SK-N-SH treated with all-trans-retinoic acid at 6 μM for 48 hours (cell line): ENCODE data around the gene SMIM22.

Experiments
- ATAC-seq: fragments of 200-7000 bp; cut with Tn5 transposase; 3 replicates; pipeline ENCODE4 v1.9.1; 2020; ENCODE audit warnings: mild to moderate bottlenecking, moderate library complexity
- ARNTL ChIP-seq: fragments of 450-650 bp; formaldehyde crosslinking; IDR thresholded peaks from 2 replicates; pipeline ENCODE4 v1.5.0; 2020; ENCODE audit warnings: low read depth, mild to moderate bottlenecking, moderate library complexity, borderline replicate concordance
- BACH2 ChIP-seq: fragments of 250-450 bp; sonication (Bioruptor Pico); IDR thresholded peaks from 2 replicates; pipeline ENCODE4 v1.9.0; 2021; ENCODE audit warnings: mild to moderate bottlenecking, borderline replicate concordance
- CSDC2 ChIP-seq: fragments of 250-450 bp; sonication (Bioruptor Pico); IDR thresholded peaks from 2 replicates; pipeline ENCODE4 v1.5.0; 2020; ENCODE audit warnings: mild to moderate bottlenecking, moderate library complexity
- ESRRG ChIP-seq: fragments of 250-450 bp; sonication (Bioruptor Pico); IDR thresholded peaks from 2 replicates; pipeline ENCODE4 v1.6.1; 2021; ENCODE audit warnings: mild to moderate bottlenecking
- ISL1 ChIP-seq: fragments of 250-450 bp; sonication (Bioruptor Pico); IDR thresholded peaks from 2 replicates; pipeline ENCODE4 v2.1.2; 2022; ENCODE audit warnings: mild to moderate bottlenecking, moderate library complexity
- OSR1 ChIP-seq: fragments of 250-450 bp; sonication (Bioruptor Pico); IDR thresholded peaks from 2 replicates; pipeline ENCODE4 v1.8.0; 2022; ENCODE audit warnings: moderate library complexity, mild to moderate bottlenecking, inconsistent platforms
- PPARA ChIP-seq: fragments of 250-450 bp; sonication (Bioruptor Pico); IDR thresholded peaks from 2 replicates; pipeline ENCODE4 v1.5.0; 2020; ENCODE audit warnings: mild to moderate bottlenecking, borderline replicate concordance
- RARB ChIP-seq: fragments of 250-450 bp; sonication (Bioruptor Pico); IDR thresholded peaks from 2 replicates; pipeline ENCODE4 v1.8.0; 2021; ENCODE audit warnings: mild to moderate bottlenecking, moderate library complexity
- SNAI2 ChIP-seq: fragments of 250-450 bp; sonication (Bioruptor Pico); IDR thresholded peaks from 2 replicates; pipeline ENCODE4 v1.5.0; 2020; ENCODE audit warnings: mild to moderate bottlenecking, moderate library complexity
- TCF4 ChIP-seq: fragments of 250-450 bp; sonication (Bioruptor Pico); IDR thresholded peaks from 2 replicates; pipeline ENCODE4 v1.8.0; 2021; ENCODE audit warnings: mild to moderate bottlenecking, moderate library complexity, borderline replicate concordance
- TOX ChIP-seq: fragments of 250-450 bp; sonication (Bioruptor Pico); IDR thresholded peaks from 2 replicates; pipeline ENCODE4 v1.8.0; 2021; ENCODE audit warnings: mild to moderate bottlenecking, moderate library complexity, borderline replicate concordance
- ZFP3 ChIP-seq: fragments of 250-450 bp; sonication (Bioruptor Pico); IDR thresholded peaks from 2 replicates; pipeline ENCODE4 v1.5.0; 2020; ENCODE audit warnings: mild to moderate bottlenecking, moderate library complexity
- ZFP30 ChIP-seq: fragments of 450-650 bp; formaldehyde crosslinking; IDR thresholded peaks from 2 replicates; pipeline ENCODE4 v1.5.0; 2022; ENCODE audit warnings: mild to moderate bottlenecking, moderate library complexity
- ZNF565 ChIP-seq: fragments of 450-650 bp; formaldehyde crosslinking; conservative IDR thresholded peaks from 2 replicates; pipeline ENCODE4 v1.5.0; 2020; ENCODE audit warnings: low read depth, mild to moderate bottlenecking, moderate library complexity
- ZNF70 ChIP-seq: fragments of 450-650 bp; formaldehyde crosslinking; IDR thresholded peaks from 2 replicates; pipeline ENCODE4 v1.5.0; 2020; ENCODE audit warnings: mild to moderate bottlenecking, moderate library complexity
- ZNF8 ChIP-seq: fragments of 450-650 bp; formaldehyde crosslinking; IDR thresholded peaks from 2 replicates; pipeline ENCODE4 v1.5.0; 2020; ENCODE audit warnings: mild to moderate bottlenecking, moderate library complexity
- TF ChIP-seq, protein P1 (sequence below): fragments of 250-450 bp; sonication (Bioruptor Pico); IDR thresholded peaks from 2 replicates; pipeline ENCODE4 v1.5.1; 2020; ENCODE audit warnings: low read depth, mild to moderate bottlenecking, moderate library complexity
- TF ChIP-seq, protein P2 (sequence below): fragments of 250-450 bp; sonication (Bioruptor Pico); IDR thresholded peaks from 2 replicates; pipeline ENCODE4 v1.5.0; 2020; ENCODE audit warnings: mild to moderate bottlenecking, moderate library complexity
- TF ChIP-seq, protein P3 (sequence below): fragments of 250-450 bp; sonication (Bioruptor Pico); IDR thresholded peaks from 2 replicates; pipeline ENCODE4 v1.5.1; 2021; ENCODE audit warnings: mild to moderate bottlenecking, moderate library complexity
- TF ChIP-seq, protein P4 (sequence below): fragments of 250-450 bp; sonication (Bioruptor Pico); IDR thresholded peaks from 2 replicates; pipeline ENCODE4 v1.8.0; 2020; ENCODE audit warnings: mild to moderate bottlenecking, moderate library complexity, borderline replicate concordance
- TF ChIP-seq, protein P5 (sequence below): fragments of 250-450 bp; sonication (Bioruptor Pico); IDR thresholded peaks from 2 replicates; pipeline ENCODE4 v1.8.0; 2021; ENCODE audit warnings: low read depth, mild to moderate bottlenecking, moderate library complexity, borderline replicate concordance

The SMIM22 gene

DNA sequence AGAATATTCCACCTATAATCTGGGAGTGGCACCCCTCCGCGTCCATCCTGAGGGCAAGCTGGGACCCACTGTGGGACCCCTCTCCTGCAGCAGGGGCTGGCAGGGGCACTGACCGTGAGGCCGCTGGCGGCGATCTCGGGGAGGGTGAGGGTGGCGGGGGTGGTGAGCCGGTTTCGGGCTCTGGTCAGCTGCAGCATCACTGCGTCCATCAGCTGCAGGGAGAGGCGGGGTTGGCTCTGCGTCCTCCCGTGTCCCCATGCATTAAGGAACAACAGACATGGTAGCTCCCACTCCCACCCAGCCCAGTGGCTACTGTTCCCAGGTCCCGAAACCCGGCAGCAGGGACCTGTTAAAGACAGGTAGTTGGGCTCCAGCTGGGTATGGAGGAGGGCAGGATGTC lies 3.3 kb downstream of the SMIM22 start (continued):
- TF ChIP-seq PPARA = no peak
- TF ChIP-seq ARNTL = no peak

DNA sequence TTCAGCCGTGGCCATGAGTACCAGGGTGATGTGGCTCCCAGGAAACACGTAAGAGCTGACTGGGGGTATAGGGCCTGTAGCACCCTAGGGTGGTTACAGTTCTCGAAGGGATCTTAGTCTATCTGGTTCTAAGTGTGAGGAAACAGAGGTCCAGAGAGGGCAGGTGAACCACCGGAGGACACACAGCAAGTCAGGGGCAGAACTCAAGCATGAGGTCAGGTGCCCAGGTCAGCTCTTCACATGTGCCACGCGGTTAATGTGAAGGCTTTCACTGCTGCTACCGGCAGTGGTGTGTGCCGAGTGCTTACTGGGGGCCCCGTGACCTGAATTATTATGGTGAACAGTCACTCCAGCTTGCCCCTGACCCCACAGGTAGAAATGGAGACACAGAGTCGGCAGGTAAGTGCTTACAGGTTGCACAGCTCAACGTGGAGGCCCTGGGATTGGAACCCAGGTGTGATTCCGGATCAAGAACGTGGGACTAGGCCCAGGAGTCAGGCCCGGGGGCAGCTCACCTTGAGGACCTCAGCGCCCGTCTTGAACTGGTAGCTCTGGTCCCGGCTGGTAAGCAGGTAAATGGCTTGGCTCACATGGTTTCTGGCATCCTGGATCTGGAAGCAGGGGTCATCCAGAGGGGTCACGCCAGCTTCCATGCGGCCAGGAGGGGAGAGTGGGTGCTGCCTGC lies 4.1 kb downstream of the SMIM22 start:
- TF ChIP-seq BACH2 (CRISPR knock-in tag) = no peak
- TF ChIP-seq, protein P1, sequence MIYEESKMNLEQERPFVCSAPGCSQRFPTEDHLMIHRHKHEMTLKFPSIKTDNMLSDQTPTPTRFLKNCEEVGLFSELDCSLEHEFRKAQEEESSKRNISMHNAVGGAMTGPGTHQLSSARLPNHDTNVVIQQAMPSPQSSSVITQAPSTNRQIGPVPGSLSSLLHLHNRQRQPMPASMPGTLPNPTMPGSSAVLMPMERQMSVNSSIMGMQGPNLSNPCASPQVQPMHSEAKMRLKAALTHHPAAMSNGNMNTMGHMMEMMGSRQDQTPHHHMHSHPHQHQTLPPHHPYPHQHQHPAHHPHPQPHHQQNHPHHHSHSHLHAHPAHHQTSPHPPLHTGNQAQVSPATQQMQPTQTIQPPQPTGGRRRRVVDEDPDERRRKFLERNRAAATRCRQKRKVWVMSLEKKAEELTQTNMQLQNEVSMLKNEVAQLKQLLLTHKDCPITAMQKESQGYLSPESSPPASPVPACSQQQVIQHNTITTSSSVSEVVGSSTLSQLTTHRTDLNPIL (CRISPR knock-in tag) = no peak
- TF ChIP-seq ZFP3 (CRISPR knock-in tag) = no peak
- no peak for TF ChIP-seq ZNF565 (CRISPR knock-in tag)
- no peak for TF ChIP-seq TOX
- TF ChIP-seq, protein P2, sequence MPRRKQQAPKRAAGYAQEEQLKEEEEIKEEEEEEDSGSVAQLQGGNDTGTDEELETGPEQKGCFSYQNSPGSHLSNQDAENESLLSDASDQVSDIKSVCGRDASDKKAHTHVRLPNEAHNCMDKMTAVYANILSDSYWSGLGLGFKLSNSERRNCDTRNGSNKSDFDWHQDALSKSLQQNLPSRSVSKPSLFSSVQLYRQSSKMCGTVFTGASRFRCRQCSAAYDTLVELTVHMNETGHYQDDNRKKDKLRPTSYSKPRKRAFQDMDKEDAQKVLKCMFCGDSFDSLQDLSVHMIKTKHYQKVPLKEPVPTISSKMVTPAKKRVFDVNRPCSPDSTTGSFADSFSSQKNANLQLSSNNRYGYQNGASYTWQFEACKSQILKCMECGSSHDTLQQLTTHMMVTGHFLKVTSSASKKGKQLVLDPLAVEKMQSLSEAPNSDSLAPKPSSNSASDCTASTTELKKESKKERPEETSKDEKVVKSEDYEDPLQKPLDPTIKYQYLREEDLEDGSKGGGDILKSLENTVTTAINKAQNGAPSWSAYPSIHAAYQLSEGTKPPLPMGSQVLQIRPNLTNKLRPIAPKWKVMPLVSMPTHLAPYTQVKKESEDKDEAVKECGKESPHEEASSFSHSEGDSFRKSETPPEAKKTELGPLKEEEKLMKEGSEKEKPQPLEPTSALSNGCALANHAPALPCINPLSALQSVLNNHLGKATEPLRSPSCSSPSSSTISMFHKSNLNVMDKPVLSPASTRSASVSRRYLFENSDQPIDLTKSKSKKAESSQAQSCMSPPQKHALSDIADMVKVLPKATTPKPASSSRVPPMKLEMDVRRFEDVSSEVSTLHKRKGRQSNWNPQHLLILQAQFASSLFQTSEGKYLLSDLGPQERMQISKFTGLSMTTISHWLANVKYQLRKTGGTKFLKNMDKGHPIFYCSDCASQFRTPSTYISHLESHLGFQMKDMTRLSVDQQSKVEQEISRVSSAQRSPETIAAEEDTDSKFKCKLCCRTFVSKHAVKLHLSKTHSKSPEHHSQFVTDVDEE (CRISPR knock-in tag) = no peak
- no peak for TF ChIP-seq CSDC2
- TF ChIP-seq TCF4 (CRISPR knock-in tag) = no peak
- TF ChIP-seq OSR1 (CRISPR knock-in tag) = no peak
- TF ChIP-seq ISL1 (CRISPR knock-in tag) = no peak
- TF ChIP-seq ESRRG (CRISPR knock-in tag) = no peak
- TF ChIP-seq ZFP30 (CRISPR knock-in tag) = no peak
- TF ChIP-seq, protein P3, sequence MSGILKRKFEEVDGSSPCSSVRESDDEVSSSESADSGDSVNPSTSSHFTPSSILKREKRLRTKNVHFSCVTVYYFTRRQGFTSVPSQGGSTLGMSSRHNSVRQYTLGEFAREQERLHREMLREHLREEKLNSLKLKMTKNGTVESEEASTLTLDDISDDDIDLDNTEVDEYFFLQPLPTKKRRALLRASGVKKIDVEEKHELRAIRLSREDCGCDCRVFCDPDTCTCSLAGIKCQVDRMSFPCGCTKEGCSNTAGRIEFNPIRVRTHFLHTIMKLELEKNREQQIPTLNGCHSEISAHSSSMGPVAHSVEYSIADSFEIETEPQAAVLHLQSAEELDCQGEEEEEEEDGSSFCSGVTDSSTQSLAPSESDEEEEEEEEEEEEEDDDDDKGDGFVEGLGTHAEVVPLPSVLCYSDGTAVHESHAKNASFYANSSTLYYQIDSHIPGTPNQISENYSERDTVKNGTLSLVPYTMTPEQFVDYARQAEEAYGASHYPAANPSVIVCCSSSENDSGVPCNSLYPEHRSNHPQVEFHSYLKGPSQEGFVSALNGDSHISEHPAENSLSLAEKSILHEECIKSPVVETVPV = no peak
- no peak for TF ChIP-seq ZNF70 (CRISPR knock-in tag)
- TF ChIP-seq PPARA = no peak
- TF ChIP-seq ZNF8 (CRISPR knock-in tag) = no peak
- no peak for TF ChIP-seq RARB
- TF ChIP-seq SNAI2 = no peak
- TF ChIP-seq, protein P4, sequence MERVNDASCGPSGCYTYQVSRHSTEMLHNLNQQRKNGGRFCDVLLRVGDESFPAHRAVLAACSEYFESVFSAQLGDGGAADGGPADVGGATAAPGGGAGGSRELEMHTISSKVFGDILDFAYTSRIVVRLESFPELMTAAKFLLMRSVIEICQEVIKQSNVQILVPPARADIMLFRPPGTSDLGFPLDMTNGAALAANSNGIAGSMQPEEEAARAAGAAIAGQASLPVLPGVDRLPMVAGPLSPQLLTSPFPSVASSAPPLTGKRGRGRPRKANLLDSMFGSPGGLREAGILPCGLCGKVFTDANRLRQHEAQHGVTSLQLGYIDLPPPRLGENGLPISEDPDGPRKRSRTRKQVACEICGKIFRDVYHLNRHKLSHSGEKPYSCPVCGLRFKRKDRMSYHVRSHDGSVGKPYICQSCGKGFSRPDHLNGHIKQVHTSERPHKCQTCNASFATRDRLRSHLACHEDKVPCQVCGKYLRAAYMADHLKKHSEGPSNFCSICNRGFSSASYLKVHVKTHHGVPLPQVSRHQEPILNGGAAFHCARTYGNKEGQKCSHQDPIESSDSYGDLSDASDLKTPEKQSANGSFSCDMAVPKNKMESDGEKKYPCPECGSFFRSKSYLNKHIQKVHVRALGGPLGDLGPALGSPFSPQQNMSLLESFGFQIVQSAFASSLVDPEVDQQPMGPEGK (CRISPR knock-in tag) = no peak
- TF ChIP-seq, all 23 proteins: peak for 0

DNA sequence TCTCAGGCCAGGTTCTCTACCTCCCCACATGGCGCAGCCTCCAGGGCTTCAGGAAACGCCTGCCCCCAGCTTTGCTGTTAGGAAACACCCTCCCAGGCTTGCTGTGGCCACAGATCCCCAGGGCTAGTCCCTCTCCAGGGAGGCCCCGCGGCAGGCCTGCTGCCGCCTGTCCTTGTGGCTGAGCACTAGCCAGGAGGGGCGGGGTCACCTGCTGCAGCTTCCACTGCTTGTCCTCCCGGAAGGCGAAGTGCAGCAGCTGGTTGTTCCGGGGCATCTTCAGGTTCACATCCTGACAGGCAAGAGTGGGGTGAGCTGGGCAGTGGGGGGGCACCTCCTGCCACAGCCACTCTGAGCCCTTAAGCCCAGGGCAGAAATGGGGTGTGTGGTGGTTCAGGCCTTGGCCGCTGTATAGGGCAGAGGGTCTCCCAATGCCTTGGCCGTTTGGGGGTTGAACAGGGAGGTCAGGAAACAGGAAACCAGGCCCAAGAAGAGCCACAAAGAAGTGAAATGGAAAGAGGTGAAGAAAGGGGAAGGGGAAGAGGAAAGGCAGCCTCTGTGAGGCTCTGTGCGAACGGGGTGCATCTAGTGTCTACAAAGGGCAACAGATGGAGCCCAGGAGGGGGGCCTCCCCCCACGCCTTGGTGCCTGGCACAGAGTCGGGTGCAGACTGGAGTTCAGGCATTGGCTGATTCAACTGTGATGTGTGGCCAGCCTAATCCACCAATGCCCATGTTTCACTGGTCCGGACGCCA lies 5.3 kb downstream of the SMIM22 start:
- TF ChIP-seq, protein P1 (CRISPR knock-in tag) = no peak
- TF ChIP-seq, protein P4 (CRISPR knock-in tag) = no peak
- TF ChIP-seq ZNF565 (CRISPR knock-in tag) = no peak
- TF ChIP-seq, protein P2 (CRISPR knock-in tag) = no peak
- TF ChIP-seq OSR1 (CRISPR knock-in tag) = no peak
- no peak for TF ChIP-seq PPARA
- TF ChIP-seq, protein P5, sequence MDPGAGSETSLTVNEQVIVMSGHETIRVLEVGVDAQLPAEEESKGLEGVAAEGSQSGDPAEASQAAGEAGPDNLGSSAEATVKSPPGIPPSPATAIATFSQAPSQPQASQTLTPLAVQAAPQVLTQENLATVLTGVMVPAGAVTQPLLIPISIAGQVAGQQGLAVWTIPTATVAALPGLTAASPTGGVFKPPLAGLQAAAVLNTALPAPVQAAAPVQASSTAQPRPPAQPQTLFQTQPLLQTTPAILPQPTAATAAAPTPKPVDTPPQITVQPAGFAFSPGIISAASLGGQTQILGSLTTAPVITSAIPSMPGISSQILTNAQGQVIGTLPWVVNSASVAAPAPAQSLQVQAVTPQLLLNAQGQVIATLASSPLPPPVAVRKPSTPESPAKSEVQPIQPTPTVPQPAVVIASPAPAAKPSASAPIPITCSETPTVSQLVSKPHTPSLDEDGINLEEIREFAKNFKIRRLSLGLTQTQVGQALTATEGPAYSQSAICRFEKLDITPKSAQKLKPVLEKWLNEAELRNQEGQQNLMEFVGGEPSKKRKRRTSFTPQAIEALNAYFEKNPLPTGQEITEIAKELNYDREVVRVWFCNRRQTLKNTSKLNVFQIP = no peak
- ATAC-seq = no peak

More for the DNA sequence above, 4.1 kb downstream of the SMIM22 start:
- no peak for ATAC-seq
